OCI-LY7 (cell line): ENCODE data around the gene KRTAP9-3.
"Not testable (repeated sequence)": the region's sequence is repeated elsewhere in the genome, so short reads cannot be mapped to it uniquely, and the experiment has no call there.

Source experiments
- EZH2phosphoT487 ChIP-seq: fragments of 200-600 bp; sonication (generic); IDR thresholded peaks from 2 replicates; pipeline ENCODE4 v1.6.1; 2018; ENCODE audit warnings: low read depth, borderline replicate concordance, mild to moderate bottlenecking, mixed run types, antibody characterized with exemption, low read length, moderate library complexity, mixed read lengths
- TF ChIP-seq, protein P1 (sequence below): fragments of 200-600 bp; sonication (generic); conservative IDR thresholded peaks from 2 replicates; pipeline ENCODE4 v1.5.1; 2014; ENCODE audit warnings: mild to moderate bottlenecking, antibody characterized with exemption, low read length, moderate library complexity, mixed read lengths

DNA sequence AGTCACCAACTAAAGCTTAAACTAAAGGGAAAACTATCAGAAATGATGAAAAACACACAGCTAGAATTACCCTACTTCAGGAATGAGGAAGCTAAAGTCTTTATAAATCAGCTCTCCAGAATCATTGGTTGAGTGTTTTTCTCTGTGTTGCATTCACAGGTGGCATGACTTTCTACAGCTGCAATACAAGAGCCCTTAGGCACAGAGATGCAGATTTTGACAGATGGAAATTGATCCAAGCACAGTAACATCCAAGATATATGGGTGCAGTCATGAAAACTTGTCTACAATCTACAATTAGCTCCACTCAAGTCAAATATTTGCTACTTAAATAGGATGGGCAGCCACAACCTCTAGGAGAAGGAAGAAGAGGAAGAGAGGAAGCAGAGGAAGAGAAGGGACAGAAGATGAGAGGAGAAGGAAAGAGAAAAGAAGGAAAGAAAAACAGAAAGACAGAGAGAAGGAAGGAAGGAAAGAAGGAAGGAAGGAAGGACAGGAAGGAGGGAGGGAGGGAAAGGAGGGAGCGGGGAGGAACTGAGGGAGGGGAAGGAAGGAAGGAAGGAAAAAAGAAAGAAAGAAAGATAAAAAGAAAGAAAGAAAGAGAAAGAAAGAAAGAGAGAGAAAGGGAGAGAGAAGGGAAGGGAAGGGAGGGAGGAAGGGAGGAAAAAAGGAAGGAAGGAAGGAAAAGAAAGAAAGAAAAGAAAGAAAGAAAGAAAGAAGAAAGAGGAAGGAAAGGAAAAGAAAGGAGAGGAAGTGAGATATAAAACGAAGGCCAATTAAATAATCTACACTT lies 14.9 kb downstream of the KRTAP9-3 start:
- TF ChIP-seq, protein P1, sequence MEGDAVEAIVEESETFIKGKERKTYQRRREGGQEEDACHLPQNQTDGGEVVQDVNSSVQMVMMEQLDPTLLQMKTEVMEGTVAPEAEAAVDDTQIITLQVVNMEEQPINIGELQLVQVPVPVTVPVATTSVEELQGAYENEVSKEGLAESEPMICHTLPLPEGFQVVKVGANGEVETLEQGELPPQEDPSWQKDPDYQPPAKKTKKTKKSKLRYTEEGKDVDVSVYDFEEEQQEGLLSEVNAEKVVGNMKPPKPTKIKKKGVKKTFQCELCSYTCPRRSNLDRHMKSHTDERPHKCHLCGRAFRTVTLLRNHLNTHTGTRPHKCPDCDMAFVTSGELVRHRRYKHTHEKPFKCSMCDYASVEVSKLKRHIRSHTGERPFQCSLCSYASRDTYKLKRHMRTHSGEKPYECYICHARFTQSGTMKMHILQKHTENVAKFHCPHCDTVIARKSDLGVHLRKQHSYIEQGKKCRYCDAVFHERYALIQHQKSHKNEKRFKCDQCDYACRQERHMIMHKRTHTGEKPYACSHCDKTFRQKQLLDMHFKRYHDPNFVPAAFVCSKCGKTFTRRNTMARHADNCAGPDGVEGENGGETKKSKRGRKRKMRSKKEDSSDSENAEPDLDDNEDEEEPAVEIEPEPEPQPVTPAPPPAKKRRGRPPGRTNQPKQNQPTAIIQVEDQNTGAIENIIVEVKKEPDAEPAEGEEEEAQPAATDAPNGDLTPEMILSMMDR = not testable (repeated sequence)
- TF ChIP-seq EZH2phosphoT487 = not testable (repeated sequence)
